SK-N-SH (cell line): ENCODE data around the gene ZNF33B. TPM values are rescaled to one million over a fixed set of nuclear protein-coding genes. Genes with fewer than 3 reads are reported as not detected.
"Not testable (repeated sequence)": the region's sequence is repeated elsewhere in the genome, so short reads cannot be mapped to it uniquely, and the experiment has no call there.

ENCODE experiments used
- CTCF ChIA-PET: fragments of 300-600, 350-600 bp; formaldehyde crosslinking; extraction: SDS; loops from one replicate; lab custom pipeline; 2021; lab: Yijun Ruan, JAX
- POLR2A ChIA-PET: fragments of 350-600 bp; sonication (Branson Sonifier 250); formaldehyde crosslinking; extraction: SDS; loops from one replicate; lab custom pipeline; 2020; ENCODE audit warnings: antibody characterized with exemption, inconsistent platforms; lab: Yijun Ruan, JAX
- DNase-seq: peaks from one replicate; pipeline ENCODE4 v3.0.0; 2012
- H2AFZ ChIP-seq: fragments of 200-600 bp; sonication (generic); 2 replicates; pipeline ENCODE4 v1.8.1; 2016; ENCODE audit warnings: antibody characterized with exemption, mild to moderate bottlenecking, low read depth
- H3F3A ChIP-seq: fragments of 200-600 bp; sonication (generic); replicated peaks from 2 replicates; pipeline ENCODE3; 2016; ENCODE audit warnings: antibody characterized with exemption, mild to moderate bottlenecking; ENCODE audit not compliant: insufficient read depth
- H3K27ac ChIP-seq, 2 experiments: fragments of 200-500 bp in 1 of 2; fragments of 200-600 bp in 1 of 2; sonication (Bioruptor generic) in 1 of 2; sonication (generic), shearing (Covaris generic) in 1 of 2; 2 replicates each; pipeline versions ENCODE4 v1.5.1 to v1.6.1; 2014 to 2016; ENCODE audit warnings: low read depth in 2 of 2, inconsistent platforms in 1 of 2, low read length in 1 of 2, mild to moderate bottlenecking in 1 of 2, mixed read lengths in 1 of 2
- H3K27me3 ChIP-seq: fragments of 200-600 bp; sonication (generic), shearing (Covaris generic); 2 replicates; pipeline ENCODE4 v1.6.1; 2016; ENCODE audit warnings: mixed run types; ENCODE audit not compliant: insufficient read depth
- H3K36me3 ChIP-seq, 2 experiments: fragments of 200-500 bp in 1 of 2; fragments of 200-600 bp in 1 of 2; sonication (Bioruptor generic) in 1 of 2; sonication (generic) in 1 of 2; replicated peaks in 1 of 2; 2 replicates each; pipeline versions ENCODE3 to v1.5.1; 2014 to 2016; ENCODE audit warnings: low read length in 1 of 2, mild to moderate bottlenecking in 1 of 2; ENCODE audit not compliant: insufficient read depth in 2 of 2, control insufficient read depth in 1 of 2
- H3K4me1 ChIP-seq, 2 experiments: fragments of 200-500 bp in 1 of 2; fragments of 200-600 bp in 1 of 2; sonication (Bioruptor generic) in 1 of 2; sonication (generic), shearing (Covaris generic) in 1 of 2; 2 replicates each; pipeline versions ENCODE4 v1.5.1 to v1.6.1; 2014 to 2016; ENCODE audit warnings: low read depth in 1 of 2, low read length in 1 of 2, mixed run types in 1 of 2; ENCODE audit not compliant: insufficient read depth in 2 of 2, control insufficient read depth in 1 of 2
- H3K4me2 ChIP-seq: fragments of 200-600 bp; sonication (generic), shearing (Covaris generic); 2 replicates; pipeline ENCODE4 v1.6.1; 2017; ENCODE audit warnings: mixed run types
- H3K4me3 ChIP-seq, 2 experiments: fragments of 200-500 bp in 1 of 2; fragments of 200-600 bp in 1 of 2; sonication (Bioruptor generic) in 1 of 2; sonication (generic), shearing (Covaris generic) in 1 of 2; 2 replicates each; pipeline versions ENCODE4 v1.5.1 to v1.8.1; 2014 to 2016; ENCODE audit warnings: low read depth in 2 of 2, inconsistent platforms in 1 of 2, low read length in 1 of 2, mild to moderate bottlenecking in 1 of 2, mixed read lengths in 1 of 2, moderate library complexity in 1 of 2
- H3K79me2 ChIP-seq: fragments of 200-600 bp; sonication (generic); 2 replicates; pipeline ENCODE4 v1.8.1; 2017; ENCODE audit warnings: mild to moderate bottlenecking; ENCODE audit not compliant: insufficient read depth
- H3K9ac ChIP-seq: fragments of 200-600 bp; sonication (generic); 2 replicates; pipeline ENCODE4 v1.6.1; 2017; ENCODE audit warnings: mixed run types
- H3K9me2 ChIP-seq: fragments of 200-600 bp; sonication (generic); 2 replicates; pipeline ENCODE4 v1.6.1; 2017; ENCODE audit warnings: mixed run types
- H3K9me3 ChIP-seq: fragments of 200-600 bp; sonication (generic); 2 replicates; pipeline ENCODE4 v1.6.1; 2017; ENCODE audit warnings: mixed run types, mild to moderate bottlenecking, moderate library complexity
- H4K20me1 ChIP-seq: fragments of 200-600 bp; sonication (generic); 2 replicates; pipeline ENCODE4 v1.6.1; 2017; ENCODE audit warnings: mild to moderate bottlenecking, mixed run types; ENCODE audit not compliant: insufficient read depth
- CHD2 ChIP-seq: fragments of 150-350 bp; IDR thresholded peaks from 2 replicates; pipeline ENCODE4 v1.6.1; 2018; ENCODE audit warnings: low read length; ENCODE audit not compliant: partially characterized antibody
- EP300 ChIP-seq, 2 experiments: IDR thresholded peaks; 2 replicates each; pipeline versions ENCODE4 v1.4.0 to v1.6.1; 2012; ENCODE audit warnings: borderline replicate concordance in 1 of 2, low read depth in 1 of 2, low read length in 1 of 2
- FOXJ3 ChIP-seq: sonication (generic); formaldehyde crosslinking; IDR thresholded peaks from 2 replicates; pipeline ENCODE4 v1.5.1; 2020; ENCODE audit warnings: mild to moderate bottlenecking, missing genetic modification reagents
- FOXM1 ChIP-seq: IDR thresholded peaks from 2 replicates; pipeline ENCODE4 v1.4.0; 2012; ENCODE audit warnings: low read depth, mild to moderate bottlenecking
- GATA2 ChIP-seq: sonication (generic); formaldehyde crosslinking; IDR thresholded peaks from 2 replicates; pipeline ENCODE4 v1.5.0; 2020; ENCODE audit warnings: mild to moderate bottlenecking, missing genetic modification reagents
- MEF2A ChIP-seq: IDR thresholded peaks from 2 replicates; pipeline ENCODE4 v1.4.0; 2012; ENCODE audit warnings: low read depth, borderline replicate concordance
- POLR2AphosphoS5 ChIP-seq: IDR thresholded peaks from 2 replicates; pipeline ENCODE4 v1.6.1; 2012; ENCODE audit warnings: low read depth, low read length
- RFX5 ChIP-seq: IDR thresholded peaks from 2 replicates; pipeline ENCODE4 v1.6.1; 2012; ENCODE audit warnings: mild to moderate bottlenecking, improper control_type of control experiment, low read length
- RXRA ChIP-seq: IDR thresholded peaks from 2 replicates; pipeline ENCODE4 v1.4.0; 2012; ENCODE audit warnings: low read depth, mild to moderate bottlenecking, borderline replicate concordance
- SMC3 ChIP-seq: IDR thresholded peaks from 2 replicates; pipeline ENCODE4 v1.6.1; 2012; ENCODE audit warnings: low read depth, low read length, improper control_type of control experiment
- TAF1 ChIP-seq: IDR thresholded peaks from 2 replicates; pipeline ENCODE4 v1.6.1; 2012; ENCODE audit warnings: low read depth, mild to moderate bottlenecking, low read length, moderate library complexity, borderline replicate concordance
- TEAD4 ChIP-seq: IDR thresholded peaks from 2 replicates; pipeline ENCODE4 v1.4.0; 2012; ENCODE audit warnings: mild to moderate bottlenecking, borderline replicate concordance; ENCODE audit not compliant: insufficient read depth
- YY1 ChIP-seq: IDR thresholded peaks from 2 replicates; pipeline ENCODE4 v1.4.0; 2012; ENCODE audit warnings: low read depth, mild to moderate bottlenecking
- WGBS: methylation state at CpG from one replicate; pipeline ENCODE4 v1.1.6; 2017; ENCODE audit warnings: low lambda C conversion rate; 5-methylcytosine and 5-hydroxymethylcytosine counted together
- polyA plus RNA-seq, 3 experiments: library from polyadenylated mRNA; depleted of rRNA; stranded (reverse); fragments of >200 nt; gene quantifications; 2 replicates each; pipeline ENCODE4 v1.2.3, GENCODE V29; 2012

The ZNF33B gene
- polyA plus RNA-seq, 1 of the 3 experiments (the other 2 are of a cell fraction) = 5.6 TPM

- TF ChIP-seq RXRA (no peak), TAF1 (no peak), RFX5 (no peak), FOXJ3 (CRISPR knock-in tag) (no peak), CHD2 (no peak), EP300 (IDR thresholded peaks at IDR 0.05; ENCODE audit: borderline replicate concordance in 1 of 2, low read depth in 1 of 2, low read length in 1 of 2) (no peak), TEAD4 (no peak), MEF2A (no peak), SMC3 (no peak), FOXM1 (no peak), POLR2AphosphoS5 (no peak), YY1 (no peak), GATA2 (no peak)
- TF ChIP-seq, all 33 proteins: peak for 0
- Histone ChIP-seq H3K36me3 (peaks cover 30 to 61% of the 10 kb centered on the region in 2 experiments), H4K20me1 (no peaks in the 10 kb centered on the region), H2AFZ (no peak overlapping the region), H3K4me2 (no peak overlapping the region), H3K9me3 (no peaks in the 10 kb centered on the region), H3F3A (peaks cover 4% of the 10 kb centered on the region), H3K27me3 (no peaks in the 10 kb centered on the region), H3K4me3 (no peak overlapping the region), H3K79me2 (no peaks in the 10 kb centered on the region), H3K9ac (no peak overlapping the region), H3K27ac (no peak overlapping the region), H3K9me2 (no peaks in the 10 kb centered on the region), H3K4me1 (no peaks in the 10 kb centered on the region)
- ChIA-PET CTCF (interaction anchor here (2.1 kb wide), 1 partner anchor 11 kb away, joined by 5 read pairs; no protein-coding TSS in a partner anchor), POLR2A (no interaction called here)
- DNase-seq = no peak
- 100% methylated on average over 1 of the region's 1 CpG for WGBS
Observed at GRCh38 chr10:42680267-42680666, 41.9 kb upstream of the ZNF33B start.

DNA sequence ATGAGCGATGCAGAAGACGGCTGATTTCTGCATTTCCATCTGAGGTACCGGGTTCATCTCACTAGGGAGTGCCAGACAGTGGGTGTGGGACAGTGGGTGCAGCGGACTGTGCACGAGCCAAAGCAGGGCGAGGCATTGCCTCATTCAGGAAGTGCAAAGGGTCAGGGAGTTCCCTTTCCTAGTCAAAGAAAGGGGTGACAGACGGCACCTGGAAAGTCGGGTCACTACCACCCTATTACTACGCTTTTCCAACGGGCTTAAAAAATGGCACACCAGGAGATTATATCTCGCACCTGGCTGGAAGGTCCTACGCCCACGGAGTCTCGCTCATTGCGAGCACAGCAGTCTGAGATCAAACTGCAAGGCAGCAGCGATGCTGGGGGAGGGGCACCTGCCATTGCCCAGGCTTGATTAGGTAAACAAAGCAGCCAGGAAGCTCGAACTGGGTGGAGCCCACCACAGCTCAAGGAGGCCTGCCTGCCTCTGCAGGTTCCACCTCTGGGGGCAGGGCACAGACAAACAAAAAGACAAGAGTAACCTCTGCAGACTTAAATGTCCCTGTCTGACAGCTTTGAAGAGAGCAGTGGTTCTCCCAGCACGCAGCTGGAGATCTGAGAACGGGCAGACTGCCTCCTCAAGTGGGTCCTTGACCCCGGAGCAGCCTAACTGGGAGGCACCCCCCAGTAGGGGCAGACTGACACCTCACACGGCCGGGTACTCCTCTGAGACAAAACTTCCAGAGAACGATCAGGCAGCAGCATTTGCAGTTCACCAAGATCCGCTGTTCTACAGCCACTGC lies 27.0 kb upstream of the ZNF33B start:
- H3K79me2 ChIP-seq, H3F3A ChIP-seq, H3K9me3 ChIP-seq, H3K9me2 ChIP-seq, H2AFZ ChIP-seq, H3K27ac ChIP-seq, H3K4me2 ChIP-seq, H4K20me1 ChIP-seq, CTCF ChIA-PET, H3K4me1 ChIP-seq, DNase-seq, POLR2A ChIA-PET, H3K4me3 ChIP-seq, H3K27me3 ChIP-seq, H3K9ac ChIP-seq: not testable (repeated sequence)
- H3K36me3 ChIP-seq = peaks cover 6 to 26% of the 10 kb centered on the region in 2 experiments
- 75% methylated on average over 16 of the region's 24 CpGs for WGBS
